HL-60 (cell line): Measurements from ENCODE around the gene SOX10. TPM values are rescaled to one million over a fixed set of nuclear protein-coding genes. Genes with fewer than 3 reads are reported as not detected.

ENCODE experiments used
- DNase-seq, 2 experiments: peaks; one replicate each; pipeline ENCODE4 v3.0.0-alpha.2; 2010 to 2020; ENCODE audit warnings: low read depth in 1 of 2, low spot score in 1 of 2
- H3K27ac ChIP-seq: fragments of 250-450 bp; sonication (Bioruptor Pico); replicated peaks from 2 replicates; pipeline ENCODE4 v1.5.1; 2020; ENCODE audit warnings: mild to moderate bottlenecking, moderate library complexity
- H3K27me3 ChIP-seq: fragments of 250-450 bp; sonication (Bioruptor Pico); 2 replicates; pipeline ENCODE4 v1.5.1; 2021; ENCODE audit warnings: mild to moderate bottlenecking, moderate library complexity; ENCODE audit not compliant: insufficient read depth, poor library complexity, severe bottlenecking
- H3K4me3 ChIP-seq: replicated peaks from 2 replicates; pipeline ENCODE4 v1.5.1; 2011; ENCODE audit warnings: mild to moderate bottlenecking, control low read depth, low read length; ENCODE audit not compliant: insufficient read depth
- GABPA ChIP-seq: IDR thresholded peaks from 2 replicates; pipeline ENCODE4 v1.6.1; 2012; ENCODE audit warnings: low read depth
- POLR2AphosphoS5 ChIP-seq: IDR thresholded peaks from 2 replicates; pipeline ENCODE4 v1.6.1; 2012; ENCODE audit warnings: low read depth
- SPI1 ChIP-seq: IDR thresholded peaks from 2 replicates; pipeline ENCODE4 v1.6.1; 2012; ENCODE audit warnings: low read depth, mild to moderate bottlenecking, borderline replicate concordance
- microRNA-seq: library from miRNA; unstranded; fragments of <30 nt; microRNA quantifications from one replicate; pipeline ENCODE4, GENCODE V29; 2018
- TF ChIP-seq, protein P1 (sequence below): IDR thresholded peaks from one replicate; pipeline ENCODE4 v1.5.1; 2011; ENCODE audit warnings: low read length, control low read depth, inconsistent platforms; ENCODE audit not compliant: insufficient read depth
- TF ChIP-seq, protein P2 (sequence below): IDR thresholded peaks from 2 replicates; pipeline ENCODE4 v1.6.1; 2012; ENCODE audit warnings: low read depth; ENCODE audit not compliant: insufficient replicate concordance

SOX10 gene

DNA sequence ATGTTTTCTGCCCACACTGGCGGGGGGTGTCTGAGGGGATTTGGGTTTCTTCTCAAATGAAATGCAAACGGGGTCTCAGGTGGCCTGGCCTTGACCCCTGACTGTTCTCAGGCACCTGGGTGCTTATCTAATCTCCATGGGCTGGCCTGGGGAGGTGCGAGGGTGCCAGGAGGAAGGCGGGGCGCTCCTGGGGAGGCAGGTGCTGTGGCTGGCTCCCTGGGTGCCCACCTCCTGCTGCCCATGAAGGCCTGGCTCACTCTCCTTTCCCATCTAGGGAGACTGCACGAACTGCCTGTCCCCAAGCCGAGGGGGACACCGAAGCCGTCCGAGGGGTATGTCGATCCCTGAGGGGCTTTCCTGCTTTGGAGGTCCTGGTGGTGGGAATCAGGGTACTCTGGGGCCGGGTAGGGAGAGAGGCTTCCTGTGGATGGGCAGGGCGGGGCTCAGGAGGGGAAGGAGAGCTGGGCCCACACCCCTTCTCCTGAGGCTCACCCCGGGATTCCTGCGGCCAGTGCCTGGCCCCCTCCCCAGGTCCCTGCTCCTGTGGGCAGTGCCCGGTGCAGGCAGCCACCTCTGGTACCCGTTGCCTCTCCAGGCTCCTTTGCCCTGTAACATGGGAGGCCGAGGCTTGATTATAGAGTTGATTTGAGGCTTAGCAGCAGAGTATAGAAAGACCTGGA is 59.8 kb downstream of the SOX10 start:
- TF ChIP-seq, protein P1, sequence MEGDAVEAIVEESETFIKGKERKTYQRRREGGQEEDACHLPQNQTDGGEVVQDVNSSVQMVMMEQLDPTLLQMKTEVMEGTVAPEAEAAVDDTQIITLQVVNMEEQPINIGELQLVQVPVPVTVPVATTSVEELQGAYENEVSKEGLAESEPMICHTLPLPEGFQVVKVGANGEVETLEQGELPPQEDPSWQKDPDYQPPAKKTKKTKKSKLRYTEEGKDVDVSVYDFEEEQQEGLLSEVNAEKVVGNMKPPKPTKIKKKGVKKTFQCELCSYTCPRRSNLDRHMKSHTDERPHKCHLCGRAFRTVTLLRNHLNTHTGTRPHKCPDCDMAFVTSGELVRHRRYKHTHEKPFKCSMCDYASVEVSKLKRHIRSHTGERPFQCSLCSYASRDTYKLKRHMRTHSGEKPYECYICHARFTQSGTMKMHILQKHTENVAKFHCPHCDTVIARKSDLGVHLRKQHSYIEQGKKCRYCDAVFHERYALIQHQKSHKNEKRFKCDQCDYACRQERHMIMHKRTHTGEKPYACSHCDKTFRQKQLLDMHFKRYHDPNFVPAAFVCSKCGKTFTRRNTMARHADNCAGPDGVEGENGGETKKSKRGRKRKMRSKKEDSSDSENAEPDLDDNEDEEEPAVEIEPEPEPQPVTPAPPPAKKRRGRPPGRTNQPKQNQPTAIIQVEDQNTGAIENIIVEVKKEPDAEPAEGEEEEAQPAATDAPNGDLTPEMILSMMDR = no peak
- TF ChIP-seq POLR2AphosphoS5 (no peak), SPI1 (no peak), GABPA (no peak)
- TF ChIP-seq, protein P2, sequence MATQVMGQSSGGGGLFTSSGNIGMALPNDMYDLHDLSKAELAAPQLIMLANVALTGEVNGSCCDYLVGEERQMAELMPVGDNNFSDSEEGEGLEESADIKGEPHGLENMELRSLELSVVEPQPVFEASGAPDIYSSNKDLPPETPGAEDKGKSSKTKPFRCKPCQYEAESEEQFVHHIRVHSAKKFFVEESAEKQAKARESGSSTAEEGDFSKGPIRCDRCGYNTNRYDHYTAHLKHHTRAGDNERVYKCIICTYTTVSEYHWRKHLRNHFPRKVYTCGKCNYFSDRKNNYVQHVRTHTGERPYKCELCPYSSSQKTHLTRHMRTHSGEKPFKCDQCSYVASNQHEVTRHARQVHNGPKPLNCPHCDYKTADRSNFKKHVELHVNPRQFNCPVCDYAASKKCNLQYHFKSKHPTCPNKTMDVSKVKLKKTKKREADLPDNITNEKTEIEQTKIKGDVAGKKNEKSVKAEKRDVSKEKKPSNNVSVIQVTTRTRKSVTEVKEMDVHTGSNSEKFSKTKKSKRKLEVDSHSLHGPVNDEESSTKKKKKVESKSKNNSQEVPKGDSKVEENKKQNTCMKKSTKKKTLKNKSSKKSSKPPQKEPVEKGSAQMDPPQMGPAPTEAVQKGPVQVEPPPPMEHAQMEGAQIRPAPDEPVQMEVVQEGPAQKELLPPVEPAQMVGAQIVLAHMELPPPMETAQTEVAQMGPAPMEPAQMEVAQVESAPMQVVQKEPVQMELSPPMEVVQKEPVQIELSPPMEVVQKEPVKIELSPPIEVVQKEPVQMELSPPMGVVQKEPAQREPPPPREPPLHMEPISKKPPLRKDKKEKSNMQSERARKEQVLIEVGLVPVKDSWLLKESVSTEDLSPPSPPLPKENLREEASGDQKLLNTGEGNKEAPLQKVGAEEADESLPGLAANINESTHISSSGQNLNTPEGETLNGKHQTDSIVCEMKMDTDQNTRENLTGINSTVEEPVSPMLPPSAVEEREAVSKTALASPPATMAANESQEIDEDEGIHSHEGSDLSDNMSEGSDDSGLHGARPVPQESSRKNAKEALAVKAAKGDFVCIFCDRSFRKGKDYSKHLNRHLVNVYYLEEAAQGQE = no peak
- no peak for DNase-seq
- no peaks in the 10 kb centered on the region for H3K27me3 ChIP-seq
- H3K4me3 ChIP-seq = no peak overlapping the region
- H3K27ac ChIP-seq = no peak overlapping the region

DNA sequence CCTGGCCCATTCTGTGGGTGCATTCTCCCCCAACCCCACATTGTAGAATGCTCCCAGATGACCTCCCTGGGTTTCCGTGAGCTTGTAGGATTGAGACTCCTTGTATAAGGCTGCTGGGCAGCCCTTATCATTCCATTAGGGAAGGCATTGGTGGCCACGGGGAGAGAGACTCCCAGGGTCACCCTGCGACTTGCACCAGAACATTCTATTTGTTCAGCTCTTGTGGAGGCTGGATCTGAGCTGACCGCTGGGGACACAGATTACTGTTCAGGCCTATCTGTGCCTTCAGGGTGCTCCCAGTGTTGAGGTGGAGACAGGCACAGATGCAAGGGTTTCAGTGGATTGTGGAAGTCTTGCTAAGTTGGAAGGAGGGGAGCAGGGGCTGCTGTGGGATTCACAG is 60.4 kb downstream of the SOX10 start:
- Histone ChIP-seq H3K27ac (no peak overlapping the region), H3K27me3 (no peaks in the 10 kb centered on the region), H3K4me3 (no peak overlapping the region)
- DNase-seq = no peak
- TF ChIP-seq GABPA (no peak), POLR2AphosphoS5 (no peak), SPI1 (no peak)
- TF ChIP-seq, protein P2 = no peak
- TF ChIP-seq, protein P1 = no peak

Small RNA genes lying within 50 kb of the gene (microRNA-seq; reads per million reads assigned to microRNA genes)
- gene MIR4534 = not detected
- gene MIR6820 = 2.1 reads per million
